H1 (cell line): ENCODE results near the gene LY6G5C. TPM values are rescaled to one million over a fixed set of nuclear protein-coding genes. Genes with fewer than 3 reads are reported as not detected.

Source experiments
- CTCF ChIA-PET: fragments of 300-600 bp; sonication (Branson Sonifier 250); formaldehyde crosslinking; loops from one replicate; lab custom pipeline; 2021; ENCODE audit not compliant: partially characterized antibody; lab: Charles Lee
- POLR2A ChIA-PET: fragments of 300-600 bp; sonication (Branson Sonifier 250); formaldehyde crosslinking; loops from one replicate; lab custom pipeline; 2021; ENCODE audit warnings: inconsistent platforms; ENCODE audit not compliant: partially characterized antibody; lab: Charles Lee
- DNase-seq, 2 experiments: peaks; one replicate each; pipeline versions ENCODE4 v3.0.0 to v3.0.0-alpha.2; 2010 to 2022; ENCODE audit warnings: low spot score in 2 of 2, low read depth in 1 of 2, mixed read lengths in 1 of 2
- FAIRE-seq: peaks from 2 replicates; lab custom pipeline; 2011; peaks lifted over from hg19 to GRCh38; lab: Jason Lieb, UNC
- H2AFZ ChIP-seq: 2 replicates; pipeline ENCODE4 v1.8.1; 2012; ENCODE audit warnings: low read length, inconsistent platforms
- H2AK5ac ChIP-seq: 2 replicates; pipeline ENCODE4 v1.6.1; 2013; ENCODE audit warnings: low read depth, low read length
- H2BK120ac ChIP-seq: replicated peaks from 2 replicates; pipeline ENCODE3; 2013; ENCODE audit warnings: low read depth, low read length, inconsistent platforms
- H2BK12ac ChIP-seq: 2 replicates; pipeline ENCODE4 v1.6.1; 2013; ENCODE audit warnings: low read depth, low read length
- H2BK15ac ChIP-seq: 2 replicates; pipeline ENCODE4 v1.6.1; 2013; ENCODE audit warnings: low read length
- H2BK20ac ChIP-seq: 2 replicates; pipeline ENCODE4 v1.6.1; 2013; ENCODE audit warnings: low read length
- H2BK5ac ChIP-seq: 2 replicates; pipeline ENCODE4 v1.6.1; 2013; ENCODE audit warnings: low read depth, low read length
- H3K14ac ChIP-seq: 2 replicates; pipeline ENCODE4 v1.6.1; 2013; ENCODE audit warnings: inconsistent platforms; ENCODE audit not compliant: insufficient read length
- H3K18ac ChIP-seq: 2 replicates; pipeline ENCODE4 v1.6.1; 2013; ENCODE audit warnings: low read length; ENCODE audit errors: extremely low read depth
- H3K23ac ChIP-seq: 2 replicates; pipeline ENCODE4 v1.6.1; 2013; ENCODE audit warnings: inconsistent platforms; ENCODE audit not compliant: insufficient read length
- H3K23me2 ChIP-seq: 2 replicates; pipeline ENCODE4 v1.6.1; 2013; ENCODE audit warnings: low read depth, low read length
- H3K27ac ChIP-seq: 2 replicates; pipeline ENCODE4 v1.6.1; 2011; ENCODE audit warnings: low read depth, low read length, inconsistent platforms
- H3K27me3 ChIP-seq, 4 experiments: replicated peaks in 1 of 4; 1 replicate in 1 of 4; 2 replicates in 3 of 4; pipeline versions ENCODE4 v1.6.1 to v1.8.1; 2011 to 2013; ENCODE audit warnings: low read length in 3 of 4, mild to moderate bottlenecking in 3 of 4, inconsistent platforms in 2 of 4, mixed read lengths in 2 of 4, moderate library complexity in 1 of 4; ENCODE audit not compliant: control insufficient read depth in 3 of 4, insufficient read depth in 3 of 4; ENCODE audit errors: extremely low read depth in 1 of 4
- H3K36me3 ChIP-seq, 4 experiments: 2 replicates each; pipeline versions ENCODE4 v1.6.1 to v1.8.1; 2011 to 2013; ENCODE audit warnings: mild to moderate bottlenecking in 4 of 4, low read length in 3 of 4, moderate library complexity in 2 of 4, control low read depth in 1 of 4, inconsistent platforms in 1 of 4; ENCODE audit not compliant: insufficient read depth in 4 of 4, control insufficient read depth in 2 of 4
- H3K4ac ChIP-seq: replicated peaks from 2 replicates; pipeline ENCODE3; 2013; ENCODE audit warnings: low read length, low read depth, mixed read lengths, inconsistent platforms; ENCODE audit not compliant: insufficient read length
- H3K4me1 ChIP-seq, 4 experiments: replicated peaks in 1 of 4; 1 replicate in 1 of 4; 2 replicates in 3 of 4; pipeline versions ENCODE4 v1.6.1 to v1.8.1; 2011 to 2013; ENCODE audit warnings: low read length in 3 of 4, inconsistent platforms in 2 of 4, mixed read lengths in 1 of 4; ENCODE audit not compliant: insufficient read depth in 4 of 4, control insufficient read depth in 3 of 4
- H3K4me2 ChIP-seq, 2 experiments: 2 replicates each; pipeline versions ENCODE4 v1.6.1 to v1.8.1; 2011 to 2013; ENCODE audit warnings: low read depth in 2 of 2, low read length in 2 of 2, control low read depth in 1 of 2, inconsistent platforms in 1 of 2, mild to moderate bottlenecking in 1 of 2; ENCODE audit not compliant: insufficient read depth in 1 of 2
- H3K4me3 ChIP-seq, 4 experiments: fragments of 200-600, 300-600 bp in 1 of 4; sonication (generic), shearing (Covaris generic), sonication (Bioruptor Twin) in 1 of 4; 2 replicates each; pipeline versions ENCODE4 v1.5.1 to v1.8.1; 2011 to 2016; ENCODE audit warnings: low read length in 4 of 4, low read depth in 3 of 4, control low read depth in 2 of 4, inconsistent platforms in 2 of 4, mild to moderate bottlenecking in 2 of 4, mixed read lengths in 1 of 4, moderate library complexity in 1 of 4; ENCODE audit not compliant: insufficient read depth in 2 of 4; ENCODE audit errors: extremely low read depth in 1 of 4
- H3K56ac ChIP-seq: replicated peaks from 2 replicates; pipeline ENCODE3; 2013; ENCODE audit warnings: low read depth, mild to moderate bottlenecking, mixed read lengths, low read length, inconsistent platforms; ENCODE audit not compliant: insufficient read length
- H3K79me1 ChIP-seq: 2 replicates; pipeline ENCODE4 v1.6.1; 2013; ENCODE audit warnings: low read depth, low read length, control low read depth
- H3K79me2 ChIP-seq, 2 experiments: 2 replicates each; pipeline versions ENCODE4 v1.6.1 to v1.8.1; 2012 to 2013; ENCODE audit warnings: low read length in 2 of 2, mild to moderate bottlenecking in 2 of 2, inconsistent platforms in 1 of 2; ENCODE audit not compliant: insufficient read depth in 2 of 2, control insufficient read depth in 1 of 2
- H3K9ac ChIP-seq, 4 experiments: replicated peaks in 1 of 4; 1 replicate in 1 of 4; 2 replicates in 3 of 4; pipeline versions ENCODE4 v1.6.1 to v1.8.1; 2011 to 2013; ENCODE audit warnings: low read depth in 3 of 4, low read length in 3 of 4, control low read depth in 2 of 4, mild to moderate bottlenecking in 2 of 4, moderate library complexity in 2 of 4, inconsistent platforms in 1 of 4; ENCODE audit errors: extremely low read depth in 1 of 4
- H3K9me3 ChIP-seq, 2 experiments: 2 replicates each; pipeline versions ENCODE4 v1.6.1 to v1.8.1; 2012 to 2013; ENCODE audit warnings: mild to moderate bottlenecking in 2 of 2, moderate library complexity in 2 of 2, control low read depth in 1 of 2, inconsistent platforms in 1 of 2, low read depth in 1 of 2, low read length in 1 of 2, mixed read lengths in 1 of 2; ENCODE audit not compliant: insufficient read depth in 2 of 2
- H4K20me1 ChIP-seq, 2 experiments: replicated peaks in 1 of 2; 2 replicates each; pipeline versions ENCODE3 to v1.8.1; 2011 to 2013; ENCODE audit warnings: inconsistent platforms in 2 of 2, low read length in 2 of 2, mild to moderate bottlenecking in 1 of 2; ENCODE audit not compliant: insufficient read depth in 2 of 2, control insufficient read depth in 1 of 2
- H4K5ac ChIP-seq: 2 replicates; pipeline ENCODE4 v1.6.1; 2013; ENCODE audit warnings: low read length, low read depth, mixed read lengths, inconsistent platforms; ENCODE audit not compliant: insufficient read length
- H4K8ac ChIP-seq: 2 replicates; pipeline ENCODE4 v1.8.0; 2013; ENCODE audit warnings: mild to moderate bottlenecking, moderate library complexity, low read length, inconsistent platforms; ENCODE audit not compliant: insufficient read depth; ENCODE audit errors: extremely low read depth
- H4K91ac ChIP-seq: replicated peaks from 2 replicates; pipeline ENCODE3; 2013; ENCODE audit warnings: low read length, mixed read lengths, inconsistent platforms; ENCODE audit not compliant: insufficient read length
- EZH2 ChIP-seq: fragments of 200-600 bp; sonication (generic); IDR thresholded peaks from 2 replicates; pipeline ENCODE4 v1.7.1; 2012; ENCODE audit warnings: low read depth, mild to moderate bottlenecking, moderate library complexity, low read length, inconsistent platforms; ENCODE audit not compliant: severe bottlenecking
- POLR2A ChIP-seq, 2 experiments: IDR thresholded peaks; 1 replicate in 1 of 2; 2 replicates in 1 of 2; pipeline ENCODE4 v1.6.1; 2011; ENCODE audit warnings: low read depth in 2 of 2, low read length in 2 of 2, mild to moderate bottlenecking in 2 of 2; ENCODE audit errors: control extremely low read depth in 1 of 2
- WGBS, 2 experiments: shearing (Covaris generic) in 1 of 2; methylation state at CpG; one replicate each; pipeline versions ENCODE4 v1.1.6 to v1.1.7; 2013 to 2015; ENCODE audit warnings: low lambda C conversion rate in 2 of 2, mixed read lengths in 2 of 2, inconsistent platforms in 1 of 2, low coverage in 1 of 2, missing lambda C conversion rate in 1 of 2; ENCODE audit not compliant: insufficient replicate concordance in 2 of 2, insufficient coverage in 1 of 2, insufficient read length in 1 of 2; ENCODE audit errors: extremely low coverage in 1 of 2, missing lambda C conversion rate in 1 of 2; 5-methylcytosine and 5-hydroxymethylcytosine counted together
- polyA plus RNA-seq, 7 experiments: library from polyadenylated mRNA; depleted of rRNA in 3 of 7; stranded (reverse) in 5 of 7; unstranded in 2 of 7; fragments of >200 nt in 5 of 7; fragments of 200-250 nt in 2 of 7; gene quantifications; 1 replicate in 5 of 7; 2 replicates in 1 of 7; 4 replicates in 1 of 7; pipeline versions ENCODE4 v1.2.1 to v1.2.3, GENCODE V29; 2011 to 2013; ENCODE audit warnings: missing spikeins in 2 of 7, mixed read lengths in 2 of 7
- total RNA-seq: library from RNA; stranded (reverse); fragmentation: NEBNext Ultra II Directional; extraction: Animal tissue kit (Norgen Biotek cat#: 25700); gene quantifications from 2 replicates; pipeline ENCODE4 v1.2.1, GENCODE V29; 2021

LY6G5C gene
- total and polyA plus RNA-seq, 2 of the 8 experiments (the other 6 are each of a cell fraction or from before 2014, with no cell fraction given) = 1.1 to 1.8 TPM

DNA sequence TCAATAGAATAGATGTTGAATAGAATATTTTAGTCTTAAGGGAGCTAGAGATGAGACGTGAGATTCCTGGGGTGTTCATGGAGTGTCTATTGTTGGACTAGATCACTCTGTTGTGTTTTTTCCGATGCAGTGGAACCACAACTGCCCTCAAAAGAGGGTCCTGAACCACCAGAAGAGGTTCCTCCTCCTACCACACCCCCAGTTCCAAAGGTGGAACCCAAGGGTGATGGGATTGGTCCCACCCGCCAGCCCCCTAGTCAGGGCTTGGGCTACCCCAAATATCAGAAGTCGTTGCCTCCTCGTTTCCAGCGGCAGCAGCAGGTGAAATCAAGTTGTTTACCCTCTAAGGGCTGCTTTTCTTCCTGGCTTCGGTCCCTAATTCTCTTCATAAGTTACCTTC, 51.9 kb downstream of the LY6G5C start:
- no peak overlapping the region for H3K4me2 ChIP-seq
- H3K79me1 ChIP-seq = peaks cover 18% of the 10 kb centered on the region; the same call in 1 of the 2 replicates
- 94% methylated on average over 7 of the region's 7 CpGs; no CpG with 5 or more reads in 1 of the 2 experiments for WGBS, 2 experiments
- no peak overlapping the region for H4K5ac ChIP-seq
- no peak overlapping the region for H2BK120ac ChIP-seq
- H3K79me2 ChIP-seq = peaks cover 0 to 16% of the 10 kb centered on the region in 2 experiments; a peak in 3 of 4 replicates
- no peak overlapping the region for H2BK15ac ChIP-seq
- no peak overlapping the region for H2BK5ac ChIP-seq
- no peak overlapping the region for H3K4me3 ChIP-seq
- H3K9me3 ChIP-seq = no peaks in the 10 kb centered on the region
- peaks cover 80 to 100% (median 97%) of the 10 kb centered on the region in 4 experiments for H3K36me3 ChIP-seq
- H4K20me1 ChIP-seq = peaks cover 12 to 24% of the 10 kb centered on the region in 2 experiments
- DNase-seq = no peak
- no peaks in the 10 kb centered on the region for H3K23me2 ChIP-seq
- no peak overlapping the region for H2AFZ ChIP-seq
- POLR2A ChIA-PET = interaction anchor here (1.4 to 34.9 kb wide), 5 partner anchors 10 to 103 kb away, joined by 4 to 883 read pairs (median 173); partner anchors contain the start of genes APOM, BAG6, C6orf47 and CSNK2B
- H3K4ac ChIP-seq = no peak overlapping the region
- H2BK20ac ChIP-seq = no peak overlapping the region
- no peak overlapping the region for H3K9ac ChIP-seq
- TF ChIP-seq EZH2 (no peak), POLR2A (IDR thresholded peaks at IDR 0.05; ENCODE audit: control extremely low read depth in 1 of 2, low read depth in 2 of 2, low read length in 2 of 2) (0 out of 3 replicates have a peak, but pooled peaks of 1 of the 2 experiments have one; percentile 11)
- TF ChIP-seq, all 59 proteins: peak for 1
- no peak overlapping the region for H2BK12ac ChIP-seq
- no peaks in the 10 kb centered on the region for H3K4me1 ChIP-seq
- H3K56ac ChIP-seq = no peak overlapping the region
- CTCF ChIA-PET = interaction anchor here (1.4 to 3.2 kb wide), 3 partner anchors 9 to 43 kb away, joined by 3 to 10 read pairs (median 3); partner anchors contain the start of genes LST1 and LY6G5B
- no peaks in the 10 kb centered on the region for H3K27me3 ChIP-seq
- FAIRE-seq = no peak
- no peak overlapping the region for H2AK5ac ChIP-seq
- no peak overlapping the region for H3K18ac ChIP-seq
- no peak overlapping the region for H4K8ac ChIP-seq
- no peak overlapping the region for H3K27ac ChIP-seq
- no peak overlapping the region for H4K91ac ChIP-seq
- H3K23ac ChIP-seq = no peak overlapping the region
- no peak overlapping the region for H3K14ac ChIP-seq
